Adrenal gland (tissue), 5 donors: ENCODE data around the gene CENPF.

ENCODE experiments used
- POLR2A ChIP-seq, 2 donors: fragments of 450-650 bp; IDR thresholded peaks; one replicate each; pipeline ENCODE4 v1.6.1; 2017; ENCODE audit warnings: antibody characterized with exemption in 2 of 2, mild to moderate bottlenecking in 2 of 2, moderate library complexity in 1 of 2
- TF ChIP-seq, protein P1 (sequence below), 6 experiments: fragments of 450-650 bp in 4 of 6; fragments of 200-600 bp in 2 of 6; sonication (generic) in 1 of 6; IDR thresholded peaks; 1 replicate in 5 of 6; 2 replicates in 1 of 6; pipeline versions ENCODE4 v1.5.1 to v1.8.0; 2016 to 2021; ENCODE audit warnings: antibody characterized with exemption in 6 of 6, mild to moderate bottlenecking in 2 of 6, moderate library complexity in 1 of 6
- donor health status: DM: no; HTN: no; CAD: no.

DNA sequence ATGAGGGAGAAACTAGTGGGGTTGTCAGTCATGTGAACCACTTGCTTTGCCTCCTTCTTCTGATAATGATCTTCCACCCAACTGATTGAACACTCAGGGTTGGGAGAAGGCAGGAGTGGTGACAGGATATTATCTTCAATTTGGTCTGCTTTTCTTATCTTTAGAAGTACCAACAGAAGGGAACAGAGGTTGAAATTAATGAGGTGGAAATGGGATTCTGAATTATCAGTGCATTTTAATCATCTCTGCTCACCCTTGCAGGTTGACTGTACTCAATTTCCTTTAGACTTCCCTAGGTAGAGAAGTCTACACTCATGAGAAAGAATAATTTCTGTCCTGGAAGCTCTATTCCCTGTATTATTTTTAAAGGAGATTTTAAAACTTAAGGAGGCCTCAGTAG, 31.7 kb upstream of the CENPF start:
- TF ChIP-seq, protein P1, sequence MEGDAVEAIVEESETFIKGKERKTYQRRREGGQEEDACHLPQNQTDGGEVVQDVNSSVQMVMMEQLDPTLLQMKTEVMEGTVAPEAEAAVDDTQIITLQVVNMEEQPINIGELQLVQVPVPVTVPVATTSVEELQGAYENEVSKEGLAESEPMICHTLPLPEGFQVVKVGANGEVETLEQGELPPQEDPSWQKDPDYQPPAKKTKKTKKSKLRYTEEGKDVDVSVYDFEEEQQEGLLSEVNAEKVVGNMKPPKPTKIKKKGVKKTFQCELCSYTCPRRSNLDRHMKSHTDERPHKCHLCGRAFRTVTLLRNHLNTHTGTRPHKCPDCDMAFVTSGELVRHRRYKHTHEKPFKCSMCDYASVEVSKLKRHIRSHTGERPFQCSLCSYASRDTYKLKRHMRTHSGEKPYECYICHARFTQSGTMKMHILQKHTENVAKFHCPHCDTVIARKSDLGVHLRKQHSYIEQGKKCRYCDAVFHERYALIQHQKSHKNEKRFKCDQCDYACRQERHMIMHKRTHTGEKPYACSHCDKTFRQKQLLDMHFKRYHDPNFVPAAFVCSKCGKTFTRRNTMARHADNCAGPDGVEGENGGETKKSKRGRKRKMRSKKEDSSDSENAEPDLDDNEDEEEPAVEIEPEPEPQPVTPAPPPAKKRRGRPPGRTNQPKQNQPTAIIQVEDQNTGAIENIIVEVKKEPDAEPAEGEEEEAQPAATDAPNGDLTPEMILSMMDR (IDR thresholded peaks at IDR 0.05): no peak
- no peak for TF ChIP-seq POLR2A (IDR thresholded peaks at IDR 0.05)
